ENCODE data around the gene PRKG1.

GRCh38 chr10:51112013-51112412, 37.7 kb downstream of the PRKG1 start:
- TF ChIP-seq CTCF (IDR thresholded peaks at IDR 0.05) (no peak), EZH2 (IDR thresholded peaks at IDR 0.05; ENCODE audit: borderline replicate concordance, insufficient read depth, low read depth, low read length, poor library complexity, severe bottlenecking) (no peak)

All from B cell (primary cell).